Dendritic cell treated with granulocyte-macrophage colony-stimulating factor and Interleukin-4, amounts not matched to agents 40 ng/mL and 50 ng/mL, for 4 days (primary cell): ENCODE data around the gene HHATL.

Experiments
- H3K27ac Mint-ChIP-seq: one replicate; pipeline ENCODE4 v1.8.0; 2022; ENCODE audit warnings: mild to moderate bottlenecking, mixed read lengths
- H3K27me3 Mint-ChIP-seq: one replicate; pipeline ENCODE4 v1.8.0; 2022; ENCODE audit warnings: mild to moderate bottlenecking, mixed read lengths
- H3K36me3 Mint-ChIP-seq: one replicate; pipeline ENCODE4 v1.8.0; 2022; ENCODE audit warnings: low read depth, mixed read lengths
- H3K4me1 Mint-ChIP-seq: one replicate; pipeline ENCODE4 v1.8.0; 2022; ENCODE audit warnings: low read depth, mixed read lengths
- H3K4me3 Mint-ChIP-seq: one replicate; pipeline ENCODE4 v1.8.0; 2022; ENCODE audit warnings: mild to moderate bottlenecking, moderate library complexity, mixed read lengths
- H3K9me3 Mint-ChIP-seq: one replicate; pipeline ENCODE4 v1.8.0; 2022; ENCODE audit warnings: mixed read lengths
- intact Hi-C: fragments of 100-400 bp; cut with micrococcal nuclease; formaldehyde crosslinking; loops from one replicate; pipeline ENCODE4 v1.15.0; 2022

Gene HHATL

GRCh38 chr3:42667523-42668412 lies 34.8 kb downstream of the HHATL start:
- Mint-ChIP-seq H3K9me3 (peaks cover 7% of the 10 kb centered on the region), H3K27ac (no peak overlapping the region), H3K4me3 (no peak overlapping the region), H3K36me3 (peaks cover 20% of the 10 kb centered on the region), H3K27me3 (peaks cover 10% of the 10 kb centered on the region), H3K4me1 (peaks cover 14% of the 10 kb centered on the region)
- intact Hi-C loops: no loop called here

DNA sequence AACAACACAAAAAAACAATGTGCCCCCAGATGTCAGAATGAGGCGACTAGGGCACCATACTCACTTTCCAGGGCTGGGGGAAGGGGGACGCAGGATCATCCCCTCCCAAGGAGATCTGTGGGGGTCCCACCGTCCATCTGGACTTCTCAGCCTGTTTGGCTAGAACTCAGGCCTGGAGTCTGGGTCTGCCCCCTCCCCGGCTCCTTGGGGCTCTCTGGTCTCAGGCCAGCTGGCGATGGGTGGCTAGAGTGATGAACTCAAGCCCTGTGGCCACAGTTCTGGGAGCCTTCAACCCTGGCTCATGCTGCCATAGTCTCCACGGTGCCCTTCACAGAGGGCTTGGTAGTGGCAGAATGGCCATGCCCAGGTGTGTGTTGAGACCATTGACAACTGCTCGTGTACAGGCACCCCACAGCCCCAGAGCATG lies 35.5 kb downstream of the HHATL start:
- Mint-ChIP-seq H3K4me3 (no peak overlapping the region), H3K27ac (no peak overlapping the region), H3K4me1 (peaks cover 7% of the 10 kb centered on the region), H3K27me3 (peaks cover 10% of the 10 kb centered on the region), H3K36me3 (peaks cover 23% of the 10 kb centered on the region), H3K9me3 (peaks cover under 1% of the 10 kb centered on the region)
- intact Hi-C loops: no loop called here

GRCh38 chr3:42666577-42666998 lies 36.0 kb downstream of the HHATL start:
- Mint-ChIP-seq H3K27ac (no peak overlapping the region), H3K27me3 (peaks cover 10% of the 10 kb centered on the region), H3K4me1 (peaks cover 2% of the 10 kb centered on the region), H3K9me3 (no peaks in the 10 kb centered on the region), H3K36me3 (peaks cover 24% of the 10 kb centered on the region), H3K4me3 (no peak overlapping the region)
- intact Hi-C loops: no loop called here

DNA sequence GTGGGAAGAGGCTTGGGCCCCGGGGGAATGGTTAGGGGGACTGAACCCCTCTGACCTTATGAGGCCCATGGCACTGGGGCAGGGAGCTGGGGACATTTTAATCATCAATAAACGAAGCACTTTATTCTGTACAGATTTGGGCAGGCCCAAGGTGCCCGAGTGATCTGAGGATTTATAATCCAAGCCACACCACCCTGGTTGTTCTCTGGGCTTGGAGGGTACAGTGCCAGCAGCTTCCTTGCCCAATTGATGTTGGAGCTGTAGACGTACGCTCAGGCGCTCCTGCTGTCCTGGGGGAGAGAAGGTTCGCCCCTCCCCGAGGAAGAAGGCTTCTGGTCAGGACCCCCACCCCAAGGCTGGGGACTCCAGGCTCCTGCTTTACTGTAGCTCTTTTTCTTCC lies 36.6 kb downstream of the HHATL start:
- no peak overlapping the region for H3K27ac Mint-ChIP-seq
- no peaks in the 10 kb centered on the region for H3K9me3 Mint-ChIP-seq
- peaks cover 30% of the 10 kb centered on the region for H3K36me3 Mint-ChIP-seq
- no peak overlapping the region for H3K4me3 Mint-ChIP-seq
- no peaks in the 10 kb centered on the region for H3K4me1 Mint-ChIP-seq
- intact Hi-C loops: no loop called here
- H3K27me3 Mint-ChIP-seq: peaks cover 10% of the 10 kb centered on the region

- Mint-ChIP-seq H3K9me3 (no peaks in the 10 kb centered on the region), H3K4me1 (no peaks in the 10 kb centered on the region), H3K4me3 (no peak overlapping the region), H3K36me3 (peaks cover 37% of the 10 kb centered on the region), H3K27ac (no peak overlapping the region), H3K27me3 (peaks cover 10% of the 10 kb centered on the region)
- intact Hi-C loops: no loop called here
Measured at GRCh38 chr3:42665050-42665878, 37.3 kb downstream of the HHATL start.

DNA sequence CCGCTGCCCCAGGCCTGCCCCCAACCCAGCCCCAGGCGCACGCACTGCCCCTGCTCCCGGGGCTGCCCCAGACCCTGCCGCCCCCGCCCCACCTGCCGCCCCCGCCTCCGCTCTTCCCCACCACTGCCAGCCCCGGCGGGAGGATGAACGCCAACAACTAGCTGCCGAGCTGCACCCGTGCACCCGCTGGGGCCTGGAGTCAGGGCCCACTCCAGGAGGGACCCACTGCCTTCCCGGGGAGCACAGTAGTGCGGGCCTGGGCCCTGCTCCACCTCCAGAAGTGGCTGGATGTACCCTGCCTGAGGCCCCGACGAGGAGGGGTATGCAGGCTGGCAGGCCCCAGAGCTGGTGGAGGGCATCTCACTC lies 38.2 kb downstream of the HHATL start:
- Mint-ChIP-seq H3K4me3 (no peak overlapping the region), H3K36me3 (peaks cover 46% of the 10 kb centered on the region), H3K9me3 (no peaks in the 10 kb centered on the region), H3K27me3 (peaks cover 10% of the 10 kb centered on the region), H3K27ac (no peak overlapping the region), H3K4me1 (no peaks in the 10 kb centered on the region)
- intact Hi-C loops: no loop called here

DNA sequence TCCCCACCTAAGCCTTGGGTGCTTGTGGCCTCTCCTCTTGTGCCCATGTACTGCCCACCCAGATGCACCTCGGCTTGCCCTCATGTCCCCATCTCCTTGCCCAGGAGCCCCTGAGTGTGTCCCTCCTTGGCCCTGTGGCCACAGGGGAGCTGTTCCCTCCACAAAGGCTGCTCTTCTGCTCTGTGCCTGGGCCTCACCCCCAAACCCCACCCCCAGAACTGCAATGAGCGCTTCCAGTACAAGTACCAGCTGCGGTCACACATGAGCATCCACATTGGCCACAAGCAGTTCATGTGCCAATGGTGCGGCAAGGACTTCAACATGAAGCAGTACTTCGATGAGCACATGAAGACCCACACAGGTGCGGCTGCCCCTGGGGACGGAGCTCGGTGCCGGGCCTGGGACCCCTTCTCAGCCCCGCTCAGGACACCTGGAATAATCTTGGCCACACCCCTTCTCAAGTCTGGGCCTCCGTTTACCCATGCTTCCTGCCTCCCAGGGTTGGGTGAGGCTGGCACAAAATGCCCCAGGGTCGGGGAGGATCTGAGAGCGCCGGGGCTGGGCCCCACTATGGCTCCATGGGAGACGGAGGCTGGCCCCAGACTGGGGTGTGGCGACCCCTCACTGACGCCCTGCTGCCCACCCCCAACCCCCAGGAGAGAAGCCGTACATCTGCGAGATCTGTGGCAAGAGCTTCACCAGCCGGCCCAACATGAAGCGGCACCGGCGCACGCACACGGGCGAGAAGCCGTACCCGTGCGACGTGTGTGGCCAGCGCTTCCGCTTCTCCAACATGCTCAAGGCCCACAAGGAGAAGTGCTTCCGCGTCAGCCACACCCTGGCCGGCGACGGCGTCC lies 38.8 kb downstream of the HHATL start:
- peaks cover 52% of the 10 kb centered on the region for H3K36me3 Mint-ChIP-seq
- peaks cover 6% of the 10 kb centered on the region for H3K4me1 Mint-ChIP-seq
- intact Hi-C loops: no loop called here
- no peak overlapping the region for H3K4me3 Mint-ChIP-seq
- H3K27ac Mint-ChIP-seq: no peak overlapping the region
- peaks cover 8% of the 10 kb centered on the region for H3K27me3 Mint-ChIP-seq
- no peaks in the 10 kb centered on the region for H3K9me3 Mint-ChIP-seq

DNA sequence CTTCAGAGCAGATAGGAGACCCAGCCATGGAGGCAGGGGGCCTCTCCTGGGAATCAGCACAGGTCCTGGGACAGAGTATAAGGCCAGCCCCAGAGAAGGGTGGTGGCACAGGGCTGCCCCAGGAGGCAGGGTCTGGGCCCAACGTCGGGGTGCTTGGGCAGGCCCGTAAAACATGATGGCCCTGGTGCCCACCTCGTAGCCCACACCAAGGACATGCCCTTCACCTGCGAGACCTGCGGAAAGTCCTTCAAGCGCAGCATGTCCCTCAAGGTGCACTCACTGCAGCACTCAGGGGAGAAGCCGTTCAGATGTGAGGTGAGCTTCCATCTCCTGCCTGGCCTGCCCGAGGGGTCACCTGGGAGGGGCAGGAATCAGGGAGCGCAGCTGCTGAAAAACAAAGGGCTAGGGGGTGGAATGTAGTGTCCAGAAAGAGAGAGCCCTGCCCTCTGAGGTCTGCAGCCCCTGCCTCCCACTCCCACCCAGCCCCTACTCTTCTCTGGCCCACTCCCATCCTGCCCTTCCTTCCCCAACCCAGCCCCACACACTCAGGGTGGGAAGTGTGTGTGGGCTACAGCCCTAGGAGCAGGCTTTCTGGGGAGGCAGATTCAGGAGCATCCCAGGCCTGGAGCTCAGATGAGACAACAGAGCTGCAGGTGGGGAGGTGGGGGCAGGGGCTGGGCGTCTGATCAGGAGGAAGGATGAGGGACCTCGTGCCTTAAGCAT lies 39.6 kb downstream of the HHATL start:
- Mint-ChIP-seq H3K4me1 (peaks cover 13% of the 10 kb centered on the region), H3K27me3 (peaks cover 7% of the 10 kb centered on the region), H3K27ac (no peak overlapping the region), H3K4me3 (no peak overlapping the region), H3K36me3 (peaks cover 60% of the 10 kb centered on the region), H3K9me3 (no peaks in the 10 kb centered on the region)
- intact Hi-C loops: no loop called here

GRCh38 chr3:42662037-42662812 lies 40.4 kb downstream of the HHATL start:
- H3K4me3 Mint-ChIP-seq: no peak overlapping the region
- H3K27me3 Mint-ChIP-seq: peaks cover under 1% of the 10 kb centered on the region
- H3K9me3 Mint-ChIP-seq: no peaks in the 10 kb centered on the region
- intact Hi-C loops: no loop called here
- H3K36me3 Mint-ChIP-seq: peaks cover 68% of the 10 kb centered on the region
- H3K4me1 Mint-ChIP-seq: peaks cover 21% of the 10 kb centered on the region
- no peak overlapping the region for H3K27ac Mint-ChIP-seq

DNA sequence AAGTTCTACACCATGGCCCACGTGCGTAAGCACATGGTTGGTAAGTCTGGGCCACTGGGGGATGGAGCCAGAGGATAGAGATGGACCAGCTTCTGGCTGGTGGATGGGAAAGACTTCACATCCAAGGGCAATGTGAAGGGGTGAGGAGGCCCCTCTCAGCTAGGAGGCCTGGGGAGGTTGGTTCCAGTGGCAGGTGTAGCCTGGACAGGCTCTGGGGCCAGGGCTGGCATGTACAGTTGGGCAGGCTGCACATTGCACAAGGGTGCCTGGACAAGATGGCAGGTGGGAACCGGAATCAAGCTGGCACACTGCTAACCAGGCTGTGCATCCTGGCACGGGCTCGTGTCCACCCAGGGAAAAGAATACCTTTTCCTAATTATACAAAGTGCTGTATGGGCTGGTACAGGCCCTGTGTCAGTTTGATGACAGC lies 41.0 kb downstream of the HHATL start:
- Mint-ChIP-seq H3K4me1 (peaks cover 27% of the 10 kb centered on the region), H3K9me3 (no peaks in the 10 kb centered on the region), H3K27ac (no peak overlapping the region), H3K27me3 (no peaks in the 10 kb centered on the region), H3K4me3 (no peak overlapping the region), H3K36me3 (peaks cover 71% of the 10 kb centered on the region)
- intact Hi-C loops: no loop called here

DNA sequence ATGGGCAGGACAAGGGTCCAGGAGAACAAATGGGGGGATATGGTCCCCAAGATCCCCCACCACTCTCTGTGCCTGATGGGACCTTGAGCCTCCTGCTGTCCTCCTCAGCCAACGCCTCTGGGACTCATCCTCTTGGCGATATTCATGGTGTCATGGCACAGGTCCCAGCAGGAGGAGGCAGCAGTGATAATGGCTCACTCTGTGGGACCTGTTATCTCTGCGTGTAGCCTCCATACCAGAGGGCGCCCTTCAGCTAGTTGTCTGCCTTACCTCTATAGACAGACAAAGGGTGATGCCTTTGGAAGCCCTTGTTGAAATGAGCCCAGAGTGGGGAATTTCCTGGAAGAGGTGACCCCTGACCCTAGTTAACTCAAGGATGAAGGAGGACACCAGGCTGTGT lies 41.7 kb downstream of the HHATL start:
- H3K4me1 Mint-ChIP-seq: peaks cover 34% of the 10 kb centered on the region
- H3K27ac Mint-ChIP-seq: no peak overlapping the region
- H3K4me3 Mint-ChIP-seq: no peak overlapping the region
- no peaks in the 10 kb centered on the region for H3K9me3 Mint-ChIP-seq
- H3K36me3 Mint-ChIP-seq: peaks cover 71% of the 10 kb centered on the region
- no peaks in the 10 kb centered on the region for H3K27me3 Mint-ChIP-seq
- intact Hi-C loops: no loop called here

DNA sequence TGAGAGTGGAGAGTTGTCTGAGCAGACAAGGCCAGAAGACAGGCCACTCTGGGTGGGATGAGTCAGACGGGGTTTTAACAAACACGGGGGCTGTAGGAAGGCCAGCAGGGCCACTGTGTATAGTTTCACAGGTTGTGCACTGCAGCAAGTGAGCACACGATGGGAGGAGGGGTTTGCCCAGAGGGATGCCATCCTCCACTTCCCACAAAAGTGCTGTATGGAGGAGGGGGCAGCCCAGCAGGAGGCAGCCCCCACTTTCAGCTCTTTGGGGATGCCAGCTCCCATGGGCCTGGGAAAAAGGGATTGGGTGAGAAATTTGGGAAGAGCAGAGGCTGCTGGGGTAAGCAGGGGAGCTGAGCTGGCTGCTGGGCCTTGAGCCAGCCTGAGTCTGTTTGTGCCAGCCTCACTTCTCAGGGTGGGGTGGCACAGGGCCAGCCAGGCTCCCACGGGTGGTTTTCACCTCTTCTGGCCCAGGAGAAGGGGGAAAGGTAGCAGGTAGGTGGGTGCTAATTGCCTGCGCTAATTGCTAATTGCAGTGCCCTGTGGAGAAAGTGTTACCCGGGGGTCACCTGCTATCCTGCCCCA lies 42.4 kb downstream of the HHATL start:
- Mint-ChIP-seq H3K9me3 (no peaks in the 10 kb centered on the region), H3K27ac (no peak overlapping the region), H3K4me1 (peaks cover 41% of the 10 kb centered on the region), H3K4me3 (no peak overlapping the region), H3K27me3 (no peaks in the 10 kb centered on the region), H3K36me3 (peaks cover 71% of the 10 kb centered on the region)
- intact Hi-C loops: no loop called here
